HepG2 (cell line): ENCODE measurements around the gene VCP. TPM values are rescaled to one million over a fixed set of nuclear protein-coding genes. Genes with fewer than 3 reads are reported as not detected.

Experiments
- AHR ChIP-seq: IDR thresholded peaks from 2 replicates; pipeline ENCODE4 v1.6.1; 2018; ENCODE audit warnings: missing genetic modification reagents, missing compliant biosample characterization
- GABPB1 ChIP-seq: IDR thresholded peaks from 2 replicates; pipeline ENCODE4 v1.6.1; 2016; ENCODE audit warnings: mild to moderate bottlenecking, missing genetic modification reagents, moderate library complexity, missing compliant biosample characterization
- GLI4 ChIP-seq: sonication (generic); formaldehyde crosslinking; IDR thresholded peaks from 2 replicates; pipeline ENCODE4 v1.5.1; 2020; ENCODE audit warnings: missing genetic modification reagents, mild to moderate bottlenecking, moderate library complexity, borderline replicate concordance
- HDAC1 ChIP-seq: sonication (generic); formaldehyde crosslinking; IDR thresholded peaks from 2 replicates; pipeline ENCODE4 v1.5.1; 2020; ENCODE audit warnings: mild to moderate bottlenecking, missing genetic modification reagents
- MBD4 ChIP-seq: IDR thresholded peaks from 2 replicates; pipeline ENCODE4 v1.6.1; 2012; ENCODE audit warnings: low read length, inconsistent platforms, borderline replicate concordance
- REL ChIP-seq: sonication (generic); formaldehyde crosslinking; conservative IDR thresholded peaks from 2 replicates; pipeline ENCODE4 v1.8.0; 2022; ENCODE audit warnings: mild to moderate bottlenecking, missing genetic modification reagents, moderate library complexity
- SALL1 ChIP-seq: sonication (generic); formaldehyde crosslinking; IDR thresholded peaks from 2 replicates; pipeline ENCODE4 v1.8.0; 2022; ENCODE audit warnings: mild to moderate bottlenecking, missing genetic modification reagents
- SKI ChIP-seq: fragments of 450-650 bp; IDR thresholded peaks from one replicate; pipeline ENCODE4 v1.6.1; 2018; ENCODE audit warnings: mild to moderate bottlenecking; ENCODE audit not compliant: partially characterized antibody
- SNAI1 ChIP-seq: sonication (generic); formaldehyde crosslinking; IDR thresholded peaks from 2 replicates; pipeline ENCODE4 v1.5.0; 2020; ENCODE audit warnings: mild to moderate bottlenecking, missing genetic modification reagents, borderline replicate concordance
- ZNF256 ChIP-seq: sonication (generic); formaldehyde crosslinking; conservative IDR thresholded peaks from 2 replicates; pipeline ENCODE4 v1.4.0; 2020; ENCODE audit warnings: missing genetic modification reagents
- ZNF30 ChIP-seq: sonication (generic); formaldehyde crosslinking; IDR thresholded peaks from 2 replicates; pipeline ENCODE4 v1.5.0; 2020; ENCODE audit warnings: mild to moderate bottlenecking, missing genetic modification reagents
- ZNF557 ChIP-seq: sonication (generic); formaldehyde crosslinking; IDR thresholded peaks from 2 replicates; pipeline ENCODE4 v1.4.0; 2020; ENCODE audit warnings: missing genetic modification reagents
- ZNF589 ChIP-seq: sonication (generic); formaldehyde crosslinking; conservative IDR thresholded peaks from 2 replicates; pipeline ENCODE4 v1.8.0; 2022; ENCODE audit warnings: mild to moderate bottlenecking, moderate library complexity, missing genetic modification reagents
- ZNF678 ChIP-seq: sonication (generic); formaldehyde crosslinking; IDR thresholded peaks from 2 replicates; pipeline ENCODE4 v1.4.0; 2020; ENCODE audit warnings: mild to moderate bottlenecking, missing genetic modification reagents
- ZNF746 ChIP-seq: sonication (generic); formaldehyde crosslinking; IDR thresholded peaks from 2 replicates; pipeline ENCODE4 v1.8.0; 2022; ENCODE audit warnings: mild to moderate bottlenecking, missing genetic modification reagents
- polyA plus RNA-seq, 8 experiments: library from polyadenylated mRNA; depleted of rRNA in 3 of 8; stranded (reverse) in 7 of 8; unstranded in 1 of 8; fragments of >200 nt; fragmentation: Illumina TruSeq in 4 of 8; extraction: Trizol in 4 of 8; gene quantifications; 2 replicates each; pipeline versions ENCODE4 v1.2.1 to v1.2.3, GENCODE V29; 2011 to 2016; ENCODE audit warnings: low read depth in 4 of 8, missing spikeins in 1 of 8, mixed read lengths in 1 of 8; ENCODE audit not compliant: insufficient read depth in 1 of 8
- total RNA-seq, 5 experiments: library from RNA; depleted of rRNA; stranded (reverse); fragments of >200 nt; fragmentation: Illumina TruSeq; extraction: Trizol; gene quantifications; 2 replicates each; pipeline ENCODE4 v1.2.3, GENCODE V29; 2016; ENCODE audit warnings: low read depth in 1 of 5
- TF ChIP-seq, protein P1 (sequence below): sonication (generic); formaldehyde crosslinking; IDR thresholded peaks from 2 replicates; pipeline ENCODE4 v1.4.0; 2020; ENCODE audit warnings: missing genetic modification reagents
- TF ChIP-seq, protein P2 (sequence below): sonication (generic); formaldehyde crosslinking; IDR thresholded peaks from 2 replicates; pipeline ENCODE4 v1.8.0; 2022; ENCODE audit warnings: missing genetic modification reagents, mild to moderate bottlenecking, borderline replicate concordance
- TF ChIP-seq, protein P3 (sequence below): sonication (generic); formaldehyde crosslinking; IDR thresholded peaks from 2 replicates; pipeline ENCODE4 v1.8.0; 2022; ENCODE audit warnings: low read depth, missing genetic modification reagents
- TF ChIP-seq, protein P4 (sequence below): sonication (generic); formaldehyde crosslinking; IDR thresholded peaks from 2 replicates; pipeline ENCODE4 v1.4.0; 2020; ENCODE audit warnings: missing genetic modification reagents

The VCP gene
- total and polyA plus RNA-seq, 2 of the 13 experiments (the other 11 are each of a cell fraction or from before 2014, with no cell fraction given): 143 to 391 TPM

DNA sequence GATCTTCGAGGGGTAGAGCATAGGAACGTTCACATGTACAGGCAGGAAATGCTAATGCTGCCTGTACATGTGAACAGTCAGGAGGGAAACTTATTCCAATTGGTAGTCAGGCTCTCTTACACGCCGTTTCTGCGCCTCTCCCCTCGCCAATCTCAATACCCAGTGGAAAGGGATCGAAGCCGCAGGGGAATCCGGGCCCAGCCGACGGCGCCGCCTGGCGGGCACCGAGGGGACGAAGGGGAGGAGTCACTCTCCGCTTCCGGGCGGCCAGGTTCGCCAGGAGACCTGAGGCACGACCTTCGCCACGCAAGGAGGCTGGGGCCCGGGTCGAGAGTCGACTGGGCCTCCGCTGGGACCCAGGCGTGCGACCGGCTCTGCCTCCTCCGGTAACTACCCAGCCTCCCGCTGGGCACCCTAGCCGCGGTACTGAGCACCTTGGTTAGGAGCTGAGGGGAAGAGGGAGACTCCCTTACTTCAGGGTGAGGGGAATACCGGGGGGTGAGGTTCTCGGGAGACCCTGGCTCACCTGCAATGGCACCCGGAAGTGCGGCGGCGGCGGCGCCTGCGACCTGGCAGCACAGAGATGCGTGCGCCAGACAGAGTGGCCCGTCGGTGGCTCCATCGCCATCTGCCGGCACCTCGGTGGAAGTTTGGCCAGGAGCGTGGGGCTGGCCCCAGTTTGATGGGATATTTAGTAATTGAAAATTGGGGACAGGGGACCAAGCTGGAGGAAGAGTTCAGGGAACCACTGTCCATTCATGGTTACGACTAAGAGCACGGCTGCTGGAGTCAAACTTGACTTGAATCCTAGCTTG is 23.8 kb upstream of the VCP start, which contains the start of gene PIGO (continued):
- TF ChIP-seq, protein P1, sequence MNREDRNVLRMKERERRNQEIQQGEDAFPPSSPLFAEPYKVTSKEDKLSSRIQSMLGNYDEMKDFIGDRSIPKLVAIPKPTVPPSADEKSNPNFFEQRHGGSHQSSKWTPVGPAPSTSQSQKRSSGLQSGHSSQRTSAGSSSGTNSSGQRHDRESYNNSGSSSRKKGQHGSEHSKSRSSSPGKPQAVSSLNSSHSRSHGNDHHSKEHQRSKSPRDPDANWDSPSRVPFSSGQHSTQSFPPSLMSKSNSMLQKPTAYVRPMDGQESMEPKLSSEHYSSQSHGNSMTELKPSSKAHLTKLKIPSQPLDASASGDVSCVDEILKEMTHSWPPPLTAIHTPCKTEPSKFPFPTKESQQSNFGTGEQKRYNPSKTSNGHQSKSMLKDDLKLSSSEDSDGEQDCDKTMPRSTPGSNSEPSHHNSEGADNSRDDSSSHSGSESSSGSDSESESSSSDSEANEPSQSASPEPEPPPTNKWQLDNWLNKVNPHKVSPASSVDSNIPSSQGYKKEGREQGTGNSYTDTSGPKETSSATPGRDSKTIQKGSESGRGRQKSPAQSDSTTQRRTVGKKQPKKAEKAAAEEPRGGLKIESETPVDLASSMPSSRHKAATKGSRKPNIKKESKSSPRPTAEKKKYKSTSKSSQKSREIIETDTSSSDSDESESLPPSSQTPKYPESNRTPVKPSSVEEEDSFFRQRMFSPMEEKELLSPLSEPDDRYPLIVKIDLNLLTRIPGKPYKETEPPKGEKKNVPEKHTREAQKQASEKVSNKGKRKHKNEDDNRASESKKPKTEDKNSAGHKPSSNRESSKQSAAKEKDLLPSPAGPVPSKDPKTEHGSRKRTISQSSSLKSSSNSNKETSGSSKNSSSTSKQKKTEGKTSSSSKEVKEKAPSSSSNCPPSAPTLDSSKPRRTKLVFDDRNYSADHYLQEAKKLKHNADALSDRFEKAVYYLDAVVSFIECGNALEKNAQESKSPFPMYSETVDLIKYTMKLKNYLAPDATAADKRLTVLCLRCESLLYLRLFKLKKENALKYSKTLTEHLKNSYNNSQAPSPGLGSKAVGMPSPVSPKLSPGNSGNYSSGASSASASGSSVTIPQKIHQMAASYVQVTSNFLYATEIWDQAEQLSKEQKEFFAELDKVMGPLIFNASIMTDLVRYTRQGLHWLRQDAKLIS: 0 out of 2 replicates have a peak, but pooled peaks have one; percentile 35
- TF ChIP-seq SKI (peak; percentile 83), ZNF30 (CRISPR knock-in tag) (no peak), ZNF678 (CRISPR knock-in tag) (no peak), ZNF557 (CRISPR knock-in tag) (no peak), GLI4 (CRISPR knock-in tag) (peak; percentile 52; the same call in 1 of the 2 replicates), SALL1 (CRISPR knock-in tag) (peak; percentile 87; the same call in 1 of the 2 replicates), ZNF589 (no peak; the same call in 1 of the 2 replicates), HDAC1 (CRISPR knock-in tag) (peak; percentile 95), REL (0 out of 2 replicates have a peak, but pooled peaks have one; percentile 34), MBD4 (no peak), AHR (0 out of 2 replicates have a peak, but pooled peaks have one; percentile 54), ZNF256 (CRISPR knock-in tag) (no peak), ZNF746 (0 out of 2 replicates have a peak, but pooled peaks have one; percentile 80), SNAI1 (no peak), GABPB1 (peak; percentile 97)
- TF ChIP-seq, protein P2, sequence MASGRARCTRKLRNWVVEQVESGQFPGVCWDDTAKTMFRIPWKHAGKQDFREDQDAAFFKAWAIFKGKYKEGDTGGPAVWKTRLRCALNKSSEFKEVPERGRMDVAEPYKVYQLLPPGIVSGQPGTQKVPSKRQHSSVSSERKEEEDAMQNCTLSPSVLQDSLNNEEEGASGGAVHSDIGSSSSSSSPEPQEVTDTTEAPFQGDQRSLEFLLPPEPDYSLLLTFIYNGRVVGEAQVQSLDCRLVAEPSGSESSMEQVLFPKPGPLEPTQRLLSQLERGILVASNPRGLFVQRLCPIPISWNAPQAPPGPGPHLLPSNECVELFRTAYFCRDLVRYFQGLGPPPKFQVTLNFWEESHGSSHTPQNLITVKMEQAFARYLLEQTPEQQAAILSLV: peak; percentile 38; the same call in 1 of the 2 replicates
- TF ChIP-seq, protein P3, sequence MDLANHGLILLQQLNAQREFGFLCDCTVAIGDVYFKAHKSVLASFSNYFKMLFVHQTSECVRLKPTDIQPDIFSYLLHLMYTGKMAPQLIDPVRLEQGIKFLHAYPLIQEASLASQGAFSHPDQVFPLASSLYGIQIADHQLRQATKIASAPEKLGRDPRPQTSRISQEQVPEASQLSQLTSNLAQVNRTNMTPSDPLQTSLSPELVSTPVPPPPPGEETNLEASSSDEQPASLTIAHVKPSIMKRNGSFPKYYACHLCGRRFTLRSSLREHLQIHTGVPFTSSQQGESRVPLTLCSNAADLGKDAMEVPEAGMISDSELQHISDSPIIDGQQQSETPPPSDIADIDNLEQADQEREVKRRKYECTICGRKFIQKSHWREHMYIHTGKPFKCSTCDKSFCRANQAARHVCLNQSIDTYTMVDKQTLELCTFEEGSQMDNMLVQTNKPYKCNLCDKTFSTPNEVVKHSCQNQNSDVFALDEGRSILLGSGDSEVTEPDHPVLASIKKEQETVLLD: peak; percentile 75; the same call in 1 of the 2 replicates
- TF ChIP-seq, protein P4, sequence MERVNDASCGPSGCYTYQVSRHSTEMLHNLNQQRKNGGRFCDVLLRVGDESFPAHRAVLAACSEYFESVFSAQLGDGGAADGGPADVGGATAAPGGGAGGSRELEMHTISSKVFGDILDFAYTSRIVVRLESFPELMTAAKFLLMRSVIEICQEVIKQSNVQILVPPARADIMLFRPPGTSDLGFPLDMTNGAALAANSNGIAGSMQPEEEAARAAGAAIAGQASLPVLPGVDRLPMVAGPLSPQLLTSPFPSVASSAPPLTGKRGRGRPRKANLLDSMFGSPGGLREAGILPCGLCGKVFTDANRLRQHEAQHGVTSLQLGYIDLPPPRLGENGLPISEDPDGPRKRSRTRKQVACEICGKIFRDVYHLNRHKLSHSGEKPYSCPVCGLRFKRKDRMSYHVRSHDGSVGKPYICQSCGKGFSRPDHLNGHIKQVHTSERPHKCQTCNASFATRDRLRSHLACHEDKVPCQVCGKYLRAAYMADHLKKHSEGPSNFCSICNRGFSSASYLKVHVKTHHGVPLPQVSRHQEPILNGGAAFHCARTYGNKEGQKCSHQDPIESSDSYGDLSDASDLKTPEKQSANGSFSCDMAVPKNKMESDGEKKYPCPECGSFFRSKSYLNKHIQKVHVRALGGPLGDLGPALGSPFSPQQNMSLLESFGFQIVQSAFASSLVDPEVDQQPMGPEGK (CRISPR knock-in tag): peak; percentile 67
